Natural killer cell (primary cell): ENCODE measurements around the gene PARD6B. TPM values are rescaled to one million over a fixed set of nuclear protein-coding genes. Genes with fewer than 3 reads are reported as not detected.

Source experiments
- ATAC-seq, 3 donors: fragments of 150-1000 bp in 2 of 3; fragments of 200-7000 bp in 1 of 3; cut with Tn5 transposase; 1 replicate in 1 of 3; 2 replicates in 2 of 3; pipeline ENCODE4 v1.10.0; 2021; ENCODE audit warnings: mild to moderate bottlenecking in 2 of 3, moderate library complexity in 2 of 3
- DNase-seq, 2 donors: peaks; one replicate each; pipeline versions ENCODE4 v3.0.0 to v3.0.0-alpha.2; 2013 to 2021; ENCODE audit warnings: mixed read lengths in 1 of 2
- H3K27ac ChIP-seq: one replicate; pipeline ENCODE4 v1.5.1; 2013; ENCODE audit warnings: mild to moderate bottlenecking, low read length
- H3K27me3 ChIP-seq: one replicate; pipeline ENCODE4 v1.6.1; 2013; ENCODE audit warnings: low read length; ENCODE audit not compliant: control insufficient read depth, insufficient read depth
- H3K36me3 ChIP-seq: one replicate; pipeline ENCODE4 v1.6.1; 2013; ENCODE audit warnings: low read length; ENCODE audit not compliant: control insufficient read depth, insufficient read depth
- H3K4me1 ChIP-seq: one replicate; pipeline ENCODE4 v1.6.1; 2013; ENCODE audit warnings: low read length; ENCODE audit not compliant: control insufficient read depth, insufficient read depth
- H3K4me3 ChIP-seq: one replicate; pipeline ENCODE4 v1.5.1; 2013; ENCODE audit warnings: low read length
- H3K9me3 ChIP-seq: one replicate; pipeline ENCODE4 v1.6.1; 2013; ENCODE audit warnings: low read length; ENCODE audit not compliant: control insufficient read depth, insufficient read depth
- H3K27ac Mint-ChIP-seq, 2 donors: one replicate each; pipeline ENCODE4 v1.8.0; 2022; ENCODE audit warnings: mild to moderate bottlenecking in 2 of 2, mixed read lengths in 2 of 2, moderate library complexity in 1 of 2
- H3K27me3 Mint-ChIP-seq, 2 donors: one replicate each; pipeline ENCODE4 v1.8.0; 2022; ENCODE audit warnings: low read depth in 2 of 2, mixed read lengths in 2 of 2
- H3K36me3 Mint-ChIP-seq: one replicate; pipeline ENCODE4 v1.8.0; 2022; ENCODE audit warnings: mixed read lengths
- H3K4me1 Mint-ChIP-seq, 2 donors: one replicate each; pipeline ENCODE4 v1.8.0; 2022; ENCODE audit warnings: mixed read lengths in 2 of 2
- H3K4me3 Mint-ChIP-seq: one replicate; pipeline ENCODE4 v1.8.0; 2022; ENCODE audit warnings: mild to moderate bottlenecking, moderate library complexity, mixed read lengths
- H3K9me3 Mint-ChIP-seq, 2 donors: one replicate each; pipeline ENCODE4 v1.8.0; 2022; ENCODE audit warnings: mixed read lengths in 2 of 2
- WGBS: methylation state at CpG from one replicate; pipeline ENCODE4 v1.1.7; 2013; ENCODE audit warnings: missing lambda C conversion rate; ENCODE audit not compliant: insufficient coverage; 5-methylcytosine and 5-hydroxymethylcytosine counted together
- intact Hi-C: fragments of 100-400 bp; cut with micrococcal nuclease; formaldehyde crosslinking; loops from one replicate; pipeline ENCODE4 v1.14.2; 2022
- total RNA-seq, 4 donors: library from RNA; stranded (reverse); fragments of 120-200 nt in 1 of 4; gene quantifications; one replicate each; pipeline versions ENCODE4 v1.2.3 to v1.2.4, GENCODE V29; 2013 to 2022
- TF ChIP-seq, protein P1 (sequence below): fragments of 200-600 bp; IDR thresholded peaks from one replicate; pipeline ENCODE4 v1.8.0; 2022; ENCODE audit warnings: antibody characterized with exemption

The PARD6B gene
- total RNA-seq, 3 donors from 2014 or later (not counting 1 experiment from before 2014, with no cell fraction given): 1.5 to 5.0 (median 4.1) TPM

DNA sequence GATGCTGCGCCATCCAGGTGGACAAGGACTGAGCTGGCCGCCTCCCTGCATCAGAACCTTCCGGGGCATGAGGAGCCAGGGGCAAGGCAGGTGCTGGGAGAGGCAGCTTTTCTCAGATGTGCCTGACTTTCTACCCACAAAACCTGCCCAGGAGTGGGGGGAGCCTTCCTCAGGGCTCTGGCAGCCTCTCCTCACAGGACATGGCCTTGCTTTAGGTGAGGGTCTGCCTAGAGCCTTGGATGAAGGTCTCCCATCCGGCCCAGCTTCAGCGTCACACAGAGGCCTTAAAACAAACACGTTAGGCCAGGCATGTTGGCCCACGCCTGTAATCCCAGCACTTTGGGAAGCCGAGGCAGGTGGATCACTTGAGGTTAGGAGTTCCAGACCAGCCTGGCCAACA, 70.9 kb downstream of the PARD6B start:
- 93% methylated on average over 8 of the region's 8 CpGs for WGBS
- Mint-ChIP-seq H3K27ac (peak overlapping the region in 1 of 2 donors; percentile 44), H3K27me3 (no peaks in the 10 kb centered on the region), H3K9me3 (no peaks in the 10 kb centered on the region), H3K4me1 (peaks cover 21 to 23% of the 10 kb centered on the region in 2 donors), H3K36me3 (no peaks in the 10 kb centered on the region), H3K4me3 (no peak overlapping the region)
- no peaks in the 10 kb centered on the region for H3K27me3 ChIP-seq
- H3K36me3 ChIP-seq: no peaks in the 10 kb centered on the region
- TF ChIP-seq, protein P1, sequence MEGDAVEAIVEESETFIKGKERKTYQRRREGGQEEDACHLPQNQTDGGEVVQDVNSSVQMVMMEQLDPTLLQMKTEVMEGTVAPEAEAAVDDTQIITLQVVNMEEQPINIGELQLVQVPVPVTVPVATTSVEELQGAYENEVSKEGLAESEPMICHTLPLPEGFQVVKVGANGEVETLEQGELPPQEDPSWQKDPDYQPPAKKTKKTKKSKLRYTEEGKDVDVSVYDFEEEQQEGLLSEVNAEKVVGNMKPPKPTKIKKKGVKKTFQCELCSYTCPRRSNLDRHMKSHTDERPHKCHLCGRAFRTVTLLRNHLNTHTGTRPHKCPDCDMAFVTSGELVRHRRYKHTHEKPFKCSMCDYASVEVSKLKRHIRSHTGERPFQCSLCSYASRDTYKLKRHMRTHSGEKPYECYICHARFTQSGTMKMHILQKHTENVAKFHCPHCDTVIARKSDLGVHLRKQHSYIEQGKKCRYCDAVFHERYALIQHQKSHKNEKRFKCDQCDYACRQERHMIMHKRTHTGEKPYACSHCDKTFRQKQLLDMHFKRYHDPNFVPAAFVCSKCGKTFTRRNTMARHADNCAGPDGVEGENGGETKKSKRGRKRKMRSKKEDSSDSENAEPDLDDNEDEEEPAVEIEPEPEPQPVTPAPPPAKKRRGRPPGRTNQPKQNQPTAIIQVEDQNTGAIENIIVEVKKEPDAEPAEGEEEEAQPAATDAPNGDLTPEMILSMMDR: no peak
- no peak overlapping the region for H3K4me3 ChIP-seq
- DNase-seq (no peak), ATAC-seq (no peak)
- intact Hi-C loops: no loop called here
- H3K4me1 ChIP-seq: peaks cover 19% of the 10 kb centered on the region
- no peak overlapping the region for H3K27ac ChIP-seq
- no peaks in the 10 kb centered on the region for H3K9me3 ChIP-seq

DNA sequence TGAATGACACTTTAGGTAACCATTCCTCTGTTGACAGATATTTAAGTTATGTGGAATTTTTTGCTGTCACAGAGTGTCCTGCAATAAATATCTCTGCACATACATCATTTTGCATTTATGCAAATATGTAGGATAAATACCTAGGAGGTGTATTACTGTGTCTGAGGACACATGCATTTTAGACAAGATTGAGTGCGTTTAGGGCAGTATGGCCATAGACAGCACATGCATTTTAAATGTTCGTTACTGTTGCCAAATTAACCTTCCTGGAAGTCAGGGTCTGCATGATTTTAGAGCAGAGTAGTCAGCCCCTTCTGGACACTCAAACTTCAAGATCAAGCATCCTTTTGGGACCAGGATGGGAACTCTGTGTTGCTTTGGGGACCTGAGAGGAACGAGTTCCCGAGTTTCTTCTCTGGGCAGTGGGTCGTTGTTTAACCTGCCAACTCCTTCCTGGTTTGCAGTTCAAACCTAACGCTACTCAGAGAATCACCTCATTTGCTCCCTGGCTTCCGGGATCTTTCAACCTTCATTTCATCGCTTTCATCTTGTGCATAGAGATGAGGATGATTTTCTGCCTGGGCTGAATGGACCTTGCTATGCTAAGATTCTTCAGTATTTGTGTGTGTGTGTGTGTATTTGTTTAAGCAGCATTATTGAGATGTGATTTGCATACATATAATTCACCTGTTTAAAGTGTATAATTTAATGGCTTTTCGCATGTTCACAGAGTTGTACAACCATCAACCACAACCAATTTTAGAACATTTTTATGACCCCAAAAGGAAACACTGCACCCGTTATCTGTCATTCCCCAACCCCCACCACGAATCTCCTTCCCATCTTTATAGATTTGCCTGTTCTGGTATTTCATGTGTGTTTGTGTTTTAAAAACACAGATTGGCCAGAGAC, 73.3 kb downstream of the PARD6B start:
- 11% methylated on average over 10 of the region's 11 CpGs for WGBS
- Histone ChIP-seq H3K9me3 (no peaks in the 10 kb centered on the region), H3K36me3 (no peaks in the 10 kb centered on the region), H3K4me1 (peaks cover 19% of the 10 kb centered on the region), H3K27ac (peak overlapping the region; percentile 67), H3K27me3 (no peaks in the 10 kb centered on the region), H3K4me3 (no peak overlapping the region)
- peak; percentile 72 to 93 (median 86) for ATAC-seq
- intact Hi-C loops: no loop called here
- Mint-ChIP-seq H3K27me3 (no peaks in the 10 kb centered on the region), H3K4me1 (peaks cover 21 to 23% of the 10 kb centered on the region in 2 donors), H3K27ac (peak overlapping the region; percentile 83 to 87), H3K9me3 (no peaks in the 10 kb centered on the region), H3K4me3 (peak overlapping the region; percentile 81), H3K36me3 (no peaks in the 10 kb centered on the region)
- TF ChIP-seq, protein P1: no peak
- peak in 1 of 2 donors; percentile 75 for DNase-seq

DNA sequence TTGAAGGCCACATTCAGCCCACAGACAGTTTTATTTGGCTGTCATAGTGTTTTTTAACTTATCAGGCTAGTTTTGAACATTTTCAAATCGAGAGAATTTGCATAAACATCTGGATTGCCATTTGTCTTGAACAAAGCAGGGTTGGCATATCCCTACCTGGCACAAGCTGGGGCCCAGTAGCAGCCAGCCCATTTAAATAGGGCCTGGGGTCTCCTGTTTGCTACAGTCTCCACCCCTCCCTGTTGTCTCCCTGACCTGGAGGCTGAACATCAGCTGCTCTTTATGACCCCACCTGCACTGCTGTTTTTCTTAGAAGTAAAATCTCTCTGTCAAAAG, 73.9 kb downstream of the PARD6B start:
- peak overlapping the region; percentile 67 for H3K27ac ChIP-seq
- H3K9me3 ChIP-seq: no peaks in the 10 kb centered on the region

More for the DNA sequence above, 73.9 kb downstream of the PARD6B start:
- Mint-ChIP-seq H3K27me3 (no peaks in the 10 kb centered on the region), H3K27ac (peak overlapping the region; percentile 83 to 87), H3K4me1 (peaks cover 21 to 23% of the 10 kb centered on the region in 2 donors), H3K36me3 (no peaks in the 10 kb centered on the region), H3K9me3 (no peaks in the 10 kb centered on the region), H3K4me3 (peak overlapping the region; percentile 81)
- TF ChIP-seq, protein P1: no peak
- Histone ChIP-seq H3K27me3 (no peaks in the 10 kb centered on the region), H3K36me3 (no peaks in the 10 kb centered on the region), H3K4me3 (no peak overlapping the region), H3K4me1 (peaks cover 19% of the 10 kb centered on the region)
- intact Hi-C loops: no loop called here
- DNase-seq (no peak), ATAC-seq (no peak)
- 3% methylated on average over 1 of the region's 1 CpG for WGBS
